ENCODE data around the gene HS3ST6. TPM values are rescaled to one million over a fixed set of nuclear protein-coding genes. Genes with fewer than 3 reads are reported as not detected.
"Not testable (repeated sequence)": the region's sequence is repeated elsewhere in the genome, so short reads cannot be mapped to it uniquely, and the experiment has no call there.

Gene HS3ST6
- total RNA-seq, 1 experiment from 2014 or later: not detected

GRCh38 chr16:1946495-1947368 lies 28.5 kb upstream of the HS3ST6 start:
- no peak for DNase-seq (ENCODE audit: low read depth)

- no peak for DNase-seq (ENCODE audit: low read depth)
These were observed 27.6 kb upstream of the HS3ST6 start for GRCh38 chr16:1945559-1946391.

- DNase-seq (ENCODE audit: low read depth): no peak
These were observed 26.5 kb upstream of the HS3ST6 start for GRCh38 chr16:1944612-1945199.

GRCh38 chr16:1942810-1943726 lies 24.9 kb upstream of the HS3ST6 start, which contains the start of gene MSRB1:
Gene MSRB1 (minus strand): TSS chr16:1943199. CDS start chr16:1943156, 43 bp downstream.
- DNase-seq (ENCODE audit: low read depth): peak; percentile 99

- peak; percentile 59 for DNase-seq (ENCODE audit: low read depth)
These were observed 24.0 kb upstream of the HS3ST6 start for GRCh38 chr16:1942047-1942809.

- peak; percentile 91 for DNase-seq (ENCODE audit: low read depth)
These were observed 23.2 kb upstream of the HS3ST6 start for GRCh38 chr16:1941162-1942046.

- DNase-seq (ENCODE audit: low read depth): no peak
These were observed 22.3 kb upstream of the HS3ST6 start for GRCh38 chr16:1940273-1941161.

- DNase-seq (ENCODE audit: low read depth): not testable (repeated sequence)
These were observed 21.6 kb upstream of the HS3ST6 start for GRCh38 chr16:1939833-1940232.

GRCh38 chr16:1938910-1939309 lies 20.7 kb upstream of the HS3ST6 start:
- no peak for DNase-seq (ENCODE audit: low read depth)

- DNase-seq (ENCODE audit: low read depth): no peak
These were observed 20.1 kb upstream of the HS3ST6 start for GRCh38 chr16:1938316-1938715.

- DNase-seq (ENCODE audit: low read depth): no peak
These were observed 18.8 kb upstream of the HS3ST6 start for GRCh38 chr16:1936945-1937479.

- DNase-seq (ENCODE audit: low read depth): no peak
These were observed 15.0 kb upstream of the HS3ST6 start for GRCh38 chr16:1933097-1933661.

- no peak for DNase-seq (ENCODE audit: low read depth)
These were observed 14.1 kb upstream of the HS3ST6 start for GRCh38 chr16:1932050-1933028.

- no peak for DNase-seq (ENCODE audit: low read depth)
These were observed 12.1 kb upstream of the HS3ST6 start for GRCh38 chr16:1930338-1930720.

- DNase-seq (ENCODE audit: low read depth): peak; percentile 86
These were observed 11.5 kb upstream of the HS3ST6 start for GRCh38 chr16:1929578-1930337.

GRCh38 chr16:1929105-1929504 lies 10.9 kb upstream of the HS3ST6 start:
- no peak for DNase-seq (ENCODE audit: low read depth)

Measured in Daoy (cell line).